HTR-8/SVneo (cell line): ENCODE data around the gene STAG1.
"Not testable (repeated sequence)": the region's sequence is repeated elsewhere in the genome, so short reads cannot be mapped to it uniquely, and the experiment has no call there.

ENCODE experiments used
- DNase-seq: peaks from one replicate; pipeline ENCODE4 v3.0.0; 2011; ENCODE audit warnings: low spot score, mixed read lengths; ENCODE audit not compliant: insufficient read length
- FAIRE-seq: peaks from 2 replicates; lab custom pipeline; 2011; peaks lifted over from hg19 to GRCh38; lab: Jason Lieb, UNC

The STAG1 gene

GRCh38 chr3:136749602-136750001 is 2.6 kb downstream of the STAG1 start:
- not testable (repeated sequence) for DNase-seq, FAIRE-seq

DNA sequence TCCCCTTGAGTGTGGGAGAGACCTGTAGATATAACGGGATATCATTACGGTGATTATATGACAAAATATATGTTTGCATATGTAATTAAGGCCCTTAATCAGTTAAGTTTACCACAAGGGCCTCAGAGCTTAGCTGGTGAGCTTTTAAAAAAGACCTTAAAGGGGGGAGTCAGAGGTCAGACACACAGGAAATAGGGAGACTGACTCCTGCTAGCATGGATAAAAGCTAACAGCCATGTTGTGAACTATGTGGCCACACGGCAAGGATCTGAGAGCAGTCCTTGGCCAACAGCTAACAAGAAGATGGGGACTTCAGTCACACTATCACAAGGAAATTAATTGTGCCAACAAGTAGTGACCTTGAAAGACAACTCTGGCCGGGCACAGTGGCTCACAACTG is 3.1 kb downstream of the STAG1 start:
- no peak for FAIRE-seq
- no peak for DNase-seq

- DNase-seq, result no peak
- no peak for FAIRE-seq
Observed at GRCh38 chr3:136745916-136746315, 6.3 kb downstream of the STAG1 start.

GRCh38 chr3:136741063-136741462 is 11.1 kb downstream of the STAG1 start:
- no peak for DNase-seq
- no peak for FAIRE-seq

DNA sequence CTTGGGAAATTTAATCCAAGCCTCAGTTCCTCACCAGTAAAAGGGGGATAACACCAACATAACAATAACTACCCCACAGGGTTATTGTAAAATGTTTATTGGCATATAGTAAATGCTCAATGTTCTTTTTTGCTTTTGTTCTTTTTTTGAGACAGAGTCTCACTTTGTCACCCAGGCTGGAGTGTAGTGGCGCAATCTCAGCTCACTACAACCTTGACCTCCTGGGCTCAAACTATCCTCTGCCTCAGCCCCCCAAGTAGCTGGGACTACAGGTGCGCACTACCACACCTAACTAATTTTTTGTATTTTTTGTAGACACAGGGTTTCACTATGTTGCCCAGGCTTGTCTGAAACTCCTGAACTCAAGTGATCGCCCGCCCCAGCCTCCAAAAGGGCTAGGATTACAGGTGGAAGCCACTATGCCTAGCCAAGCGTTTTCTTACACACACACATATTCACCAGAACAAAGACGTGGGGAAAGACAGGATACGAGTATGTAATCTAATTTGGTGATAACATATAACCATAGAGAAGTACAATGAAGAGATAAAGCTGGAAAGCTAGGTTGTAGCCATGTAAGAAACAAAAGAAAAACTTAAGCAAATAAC is 11.7 kb downstream of the STAG1 start:
- DNase-seq (no peak), FAIRE-seq (no peak)

DNA sequence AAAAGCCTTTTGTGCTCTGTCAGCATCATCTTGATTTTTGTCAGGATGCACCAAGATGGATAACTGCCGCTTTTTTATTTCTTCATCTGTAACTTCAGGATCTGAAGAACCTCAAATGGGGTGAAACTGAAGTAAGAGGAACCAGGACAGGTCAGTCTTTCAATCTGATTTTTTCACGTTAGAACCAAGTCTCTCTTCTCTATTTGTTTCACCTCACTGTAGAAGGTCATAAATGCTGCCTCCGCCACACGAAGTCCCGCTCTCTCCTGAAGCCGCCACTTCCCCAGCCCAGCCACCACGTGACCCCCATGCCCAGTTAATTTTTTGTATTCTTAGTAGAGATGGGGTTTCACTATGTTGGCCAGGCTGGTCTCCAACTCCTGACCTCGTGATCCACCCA is 15.2 kb downstream of the STAG1 start:
- not testable (repeated sequence) for DNase-seq, FAIRE-seq

- DNase-seq (no peak), FAIRE-seq (no peak)
Observed at GRCh38 chr3:136735103-136735502, 17.1 kb downstream of the STAG1 start.

DNA sequence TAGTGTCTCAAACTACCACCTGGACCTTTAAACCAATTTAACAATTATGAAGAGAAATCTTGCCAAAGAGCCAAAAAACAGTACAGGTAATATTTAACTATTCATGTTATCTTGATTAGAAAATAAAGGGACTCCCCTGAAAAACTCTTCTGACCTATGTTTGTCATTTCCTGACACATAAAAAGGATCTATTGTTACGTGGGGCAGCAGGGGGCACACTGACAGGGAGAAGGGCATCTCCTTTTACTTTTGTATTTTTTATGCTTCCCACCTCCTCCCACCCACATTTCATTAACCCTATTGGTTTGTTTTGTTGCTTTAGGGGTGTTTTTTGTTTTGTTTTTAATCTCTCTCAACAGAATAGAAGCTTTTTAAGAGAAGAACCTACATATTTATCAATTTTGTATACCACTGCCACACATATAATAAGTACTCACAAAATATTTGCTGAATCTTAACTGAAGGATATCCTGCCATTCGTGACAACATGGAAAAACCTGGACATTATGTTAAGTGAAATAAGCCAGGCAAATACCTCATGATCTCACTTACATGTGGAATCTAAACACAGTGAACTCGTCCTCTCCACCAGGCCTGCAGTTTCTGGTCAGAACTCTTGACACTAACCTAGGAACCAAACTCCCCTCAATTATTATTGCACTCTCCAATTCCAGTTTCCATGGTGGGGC is 17.7 kb downstream of the STAG1 start:
- DNase-seq, result no peak
- FAIRE-seq, result no peak

GRCh38 chr3:136733317-136733833 is 18.8 kb downstream of the STAG1 start:
- FAIRE-seq (no peak), DNase-seq (no peak)

DNA sequence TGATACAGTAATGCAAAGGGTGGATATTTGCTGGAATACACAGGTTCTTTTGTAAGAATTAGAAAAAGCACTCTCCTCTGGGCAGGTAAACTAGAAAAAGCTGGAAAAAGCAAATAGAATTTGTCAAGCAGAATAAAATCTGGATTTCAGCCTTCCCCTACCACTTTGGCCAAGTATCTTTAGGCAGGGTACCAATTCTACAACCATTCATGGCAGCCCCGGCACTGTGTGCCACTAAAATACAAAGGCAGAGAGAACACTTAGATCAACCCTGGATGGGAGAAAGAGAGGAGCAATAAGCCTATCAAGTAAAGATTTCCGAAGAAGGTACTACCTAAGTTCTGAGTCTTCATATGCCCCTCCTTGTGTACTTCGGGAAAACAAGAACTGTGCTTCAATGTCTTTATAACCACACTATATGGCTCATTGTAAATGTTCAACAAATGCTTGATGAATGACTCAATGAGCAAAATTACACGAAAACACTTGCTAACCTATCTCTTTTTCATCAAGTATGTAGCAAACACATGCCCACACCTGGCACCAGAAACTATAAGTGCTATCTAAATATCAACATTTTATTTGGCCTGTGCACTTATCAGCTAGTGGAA is 20.8 kb downstream of the STAG1 start:
- no peak for FAIRE-seq
- DNase-seq, result no peak

- FAIRE-seq (no peak), DNase-seq (no peak)
Observed at GRCh38 chr3:136730595-136731273, 21.4 kb downstream of the STAG1 start.

GRCh38 chr3:136728918-136729317 is 23.3 kb downstream of the STAG1 start:
- FAIRE-seq (no peak), DNase-seq (no peak)

GRCh38 chr3:136728473-136728872 is 23.7 kb downstream of the STAG1 start:
- DNase-seq (no peak), FAIRE-seq (no peak)

- no peak for FAIRE-seq
Observed at GRCh38 chr3:136725468-136725867, 26.7 kb downstream of the STAG1 start.

GRCh38 chr3:136722916-136723315 is 29.3 kb downstream of the STAG1 start:
- FAIRE-seq, DNase-seq: not testable (repeated sequence)

More at GRCh38 chr3:136725468-136725867, 26.7 kb downstream of the STAG1 start:
- DNase-seq, result no peak

- DNase-seq, FAIRE-seq: not testable (repeated sequence)
Observed at GRCh38 chr3:136722399-136722798, 29.8 kb downstream of the STAG1 start.

- DNase-seq (no peak), FAIRE-seq (no peak)
Observed at GRCh38 chr3:136720091-136720490, 32.1 kb downstream of the STAG1 start.

DNA sequence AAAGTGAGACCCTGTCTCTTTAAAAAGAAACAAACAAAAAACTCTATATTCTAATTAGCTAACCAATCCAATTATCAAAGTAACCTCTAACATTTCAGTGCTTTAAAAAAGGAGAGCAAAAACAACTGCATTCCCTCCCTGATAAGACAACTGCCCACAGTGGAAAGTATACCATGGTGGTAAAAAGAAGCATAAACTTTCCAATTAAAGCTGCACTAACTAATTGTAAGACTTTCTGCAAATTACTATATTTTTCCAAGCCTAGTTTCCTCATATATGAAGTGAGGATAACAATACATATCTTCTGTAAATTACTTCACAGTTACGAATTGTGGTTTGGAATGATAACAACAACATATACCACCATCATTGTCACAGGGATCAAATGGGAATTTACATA is 35.5 kb downstream of the STAG1 start:
- DNase-seq (no peak), FAIRE-seq (no peak)

GRCh38 chr3:136714020-136714419 is 38.2 kb downstream of the STAG1 start:
- FAIRE-seq, result no peak

GRCh38 chr3:136712941-136713340 is 39.2 kb downstream of the STAG1 start:
- FAIRE-seq, result no peak
- no peak for DNase-seq

More at GRCh38 chr3:136714020-136714419, 38.2 kb downstream of the STAG1 start:
- DNase-seq, result no peak

- FAIRE-seq, DNase-seq: not testable (repeated sequence)
Observed at GRCh38 chr3:136711888-136712287, 40.3 kb downstream of the STAG1 start.
